ENCODE results near the gene LCA5. TPM values are rescaled to one million over a fixed set of nuclear protein-coding genes. Genes with fewer than 3 reads are reported as not detected.

The LCA5 gene
- total RNA-seq, 4 donors from 2014 or later = 5.7 to 9.0 (median 5.9) TPM

DNA sequence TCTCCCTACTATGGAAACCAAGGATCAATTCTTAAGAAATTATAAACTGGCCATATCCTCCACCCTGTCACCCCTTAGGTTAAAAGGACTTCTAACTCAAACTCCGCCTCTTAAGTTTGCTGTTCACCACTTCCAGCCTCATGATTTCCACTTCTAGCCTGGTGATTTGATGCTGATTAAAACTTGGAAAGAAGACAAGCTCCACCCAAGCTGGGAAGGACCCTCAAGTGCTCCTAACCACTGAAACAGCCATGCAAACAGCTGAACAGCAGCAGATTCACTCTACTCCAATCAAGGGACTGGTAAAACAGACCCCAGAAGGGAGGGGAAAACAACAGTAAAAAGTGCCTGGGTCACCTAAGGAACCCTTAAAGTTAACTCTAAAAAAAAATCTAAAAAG is 10.3 kb downstream of the LCA5 start:
- TF ChIP-seq CTCF (IDR thresholded peaks at IDR 0.05; ENCODE audit: low read depth) = no peak

DNA sequence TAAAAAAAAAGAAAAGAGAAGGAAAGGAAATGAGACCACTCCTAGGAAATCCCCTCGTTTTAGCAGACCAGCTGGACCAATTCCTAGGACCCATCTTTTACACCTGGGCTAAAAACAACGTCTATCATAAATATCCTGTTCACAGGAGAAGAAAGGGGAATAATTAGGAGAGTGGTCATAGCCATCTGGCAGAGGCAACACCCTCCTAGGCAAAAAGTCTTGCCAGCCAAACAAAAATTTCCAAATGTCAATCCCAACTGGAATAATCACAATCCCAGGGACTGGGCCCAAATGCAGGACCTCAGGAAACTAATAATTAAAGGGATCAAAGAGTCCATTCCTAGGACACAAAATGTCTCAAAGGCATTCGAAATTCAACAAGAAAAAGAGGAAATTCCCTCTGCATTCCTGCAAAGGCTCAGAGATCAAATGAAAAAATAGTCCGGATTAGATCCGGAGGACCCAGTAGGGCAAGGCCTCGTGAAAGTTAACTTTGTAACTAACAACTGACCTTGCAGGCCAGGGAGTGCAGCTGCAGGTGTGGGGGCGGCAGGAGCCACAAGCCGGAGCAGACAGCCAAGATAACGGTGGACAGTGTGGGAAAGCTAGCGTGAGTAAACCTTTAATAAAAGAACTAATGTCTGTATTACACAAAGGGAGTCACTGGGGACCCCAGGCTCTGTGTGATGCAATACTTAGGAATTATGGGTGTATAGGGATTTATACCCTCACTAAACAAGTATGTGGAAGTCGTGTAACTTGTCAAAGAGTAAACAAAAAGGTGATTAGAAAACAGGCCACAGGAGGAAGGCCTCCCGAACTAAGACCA is 11.7 kb downstream of the LCA5 start:
- no peak for TF ChIP-seq CTCF (IDR thresholded peaks at IDR 0.05; ENCODE audit: low read depth)

DNA sequence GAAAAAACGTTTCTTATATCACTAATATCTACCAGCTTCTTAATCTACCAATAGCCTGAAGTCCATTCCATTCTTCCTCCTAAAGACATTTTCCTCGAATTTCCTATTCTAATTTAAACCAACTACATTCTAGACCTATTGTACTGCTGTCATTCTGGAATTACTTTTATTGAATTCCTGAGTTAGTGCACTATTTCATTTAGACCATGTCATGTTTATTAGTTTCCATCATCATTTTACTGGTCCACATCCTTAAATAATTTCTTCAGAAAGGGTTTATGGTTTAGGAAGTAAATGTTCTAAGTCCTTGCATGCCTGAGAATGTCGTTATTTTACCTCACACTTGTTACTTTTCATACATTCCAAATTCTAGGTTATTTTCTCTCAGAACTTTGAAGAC is 13.2 kb downstream of the LCA5 start:
- TF ChIP-seq CTCF (IDR thresholded peaks at IDR 0.05; ENCODE audit: low read depth) = no peak

DNA sequence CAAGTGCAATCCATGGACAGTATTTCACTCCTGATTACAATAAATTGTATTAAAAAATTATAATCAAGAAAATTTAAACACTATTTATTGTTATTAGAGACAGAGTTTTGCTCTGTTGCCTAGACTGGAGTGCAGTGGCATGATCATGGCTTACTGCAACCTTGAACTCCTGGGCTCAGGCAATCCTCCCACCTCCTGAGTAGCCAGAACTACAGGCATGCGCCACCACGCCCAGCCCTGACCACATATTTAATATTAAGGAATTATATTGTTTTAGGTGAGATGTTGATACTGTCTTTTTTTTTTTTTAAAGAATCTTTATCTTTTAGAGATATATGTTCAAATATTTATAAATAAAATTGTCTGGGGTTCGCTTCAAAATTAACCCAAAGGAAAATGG is 14.6 kb downstream of the LCA5 start:
- TF ChIP-seq CTCF (IDR thresholded peaks at IDR 0.05; ENCODE audit: low read depth) = no peak

GRCh38 chr6:79520534-79520933 is 16.7 kb downstream of the LCA5 start:
- TF ChIP-seq CTCF (IDR thresholded peaks at IDR 0.05; ENCODE audit: low read depth) = no peak

GRCh38 chr6:79518842-79519241 is 18.4 kb downstream of the LCA5 start:
- no peak for TF ChIP-seq CTCF (IDR thresholded peaks at IDR 0.05; ENCODE audit: low read depth)

- TF ChIP-seq CTCF (IDR thresholded peaks at IDR 0.05; ENCODE audit: low read depth) = no peak
These were observed 21.8 kb downstream of the LCA5 start for GRCh38 chr6:79515436-79515835.
